Measurements from ENCODE around the gene CERK.
"Not testable (repeated sequence)": the region's sequence is repeated elsewhere in the genome, so short reads cannot be mapped to it uniquely, and the experiment has no call there.

Gene CERK

GRCh38 chr22:46641811-46642266 lies 96.2 kb downstream of the CERK start:
- no peak for DNase-seq (ENCODE audit: insufficient read length)
- FAIRE-seq: no peak
- TF ChIP-seq POLR2A (IDR thresholded peaks at IDR 0.05; ENCODE audit: low read depth, low read length) (no peak), POLR2AphosphoS5 (IDR thresholded peaks at IDR 0.05; ENCODE audit: low read depth, low read length) (no peak), TAF1 (IDR thresholded peaks at IDR 0.05; ENCODE audit: borderline replicate concordance, low read depth, low read length) (no peak)

- no peak for FAIRE-seq
- DNase-seq (ENCODE audit: insufficient read length): no peak
- no peak for TF ChIP-seq POLR2AphosphoS5 (IDR thresholded peaks at IDR 0.05; ENCODE audit: low read depth, low read length)
- no peak for TF ChIP-seq POLR2A (IDR thresholded peaks at IDR 0.05; ENCODE audit: low read depth, low read length)
- TF ChIP-seq TAF1 (IDR thresholded peaks at IDR 0.05; ENCODE audit: borderline replicate concordance, low read depth, low read length): no peak
Measured at GRCh38 chr22:46640293-46641055, 97.6 kb downstream of the CERK start.

- DNase-seq (ENCODE audit: insufficient read length) (no peak), FAIRE-seq (no peak)
- no peak for TF ChIP-seq POLR2AphosphoS5 (IDR thresholded peaks at IDR 0.05; ENCODE audit: low read depth, low read length)
- TF ChIP-seq POLR2A (IDR thresholded peaks at IDR 0.05; ENCODE audit: low read depth, low read length): no peak
- TF ChIP-seq TAF1 (IDR thresholded peaks at IDR 0.05; ENCODE audit: borderline replicate concordance, low read depth, low read length): no peak
Measured at GRCh38 chr22:46639843-46640242, 98.2 kb downstream of the CERK start.

GRCh38 chr22:46638601-46639431 lies 99.2 kb downstream of the CERK start:
- DNase-seq (ENCODE audit: insufficient read length): no peak
- FAIRE-seq: peak; percentile 24
- TF ChIP-seq POLR2A (IDR thresholded peaks at IDR 0.05; ENCODE audit: low read depth, low read length) (no peak), POLR2AphosphoS5 (IDR thresholded peaks at IDR 0.05; ENCODE audit: low read depth, low read length) (no peak), TAF1 (IDR thresholded peaks at IDR 0.05; ENCODE audit: borderline replicate concordance, low read depth, low read length) (no peak)

GRCh38 chr22:46637711-46638600 lies 100.1 kb downstream of the CERK start:
- TF ChIP-seq TAF1 (IDR thresholded peaks at IDR 0.05; ENCODE audit: borderline replicate concordance, low read depth, low read length): no peak
- TF ChIP-seq POLR2A (IDR thresholded peaks at IDR 0.05; ENCODE audit: low read depth, low read length): no peak
- TF ChIP-seq POLR2AphosphoS5 (IDR thresholded peaks at IDR 0.05; ENCODE audit: low read depth, low read length): no peak
- FAIRE-seq: no peak
- no peak for DNase-seq (ENCODE audit: insufficient read length)

- FAIRE-seq (no peak), DNase-seq (ENCODE audit: insufficient read length) (no peak)
- TF ChIP-seq POLR2AphosphoS5 (IDR thresholded peaks at IDR 0.05; ENCODE audit: low read depth, low read length) (no peak), TAF1 (IDR thresholded peaks at IDR 0.05; ENCODE audit: borderline replicate concordance, low read depth, low read length) (no peak), POLR2A (IDR thresholded peaks at IDR 0.05; ENCODE audit: low read depth, low read length) (no peak)
Measured at GRCh38 chr22:46636221-46637002, 101.6 kb downstream of the CERK start.

- TF ChIP-seq TAF1 (IDR thresholded peaks at IDR 0.05; ENCODE audit: borderline replicate concordance, low read depth, low read length) (no peak), POLR2AphosphoS5 (IDR thresholded peaks at IDR 0.05; ENCODE audit: low read depth, low read length) (no peak), POLR2A (IDR thresholded peaks at IDR 0.05; ENCODE audit: low read depth, low read length) (no peak)
Measured at GRCh38 chr22:46635756-46636155, 102.3 kb downstream of the CERK start.

GRCh38 chr22:46634973-46635685 lies 102.9 kb downstream of the CERK start:
- not testable (repeated sequence) for FAIRE-seq; DNase-seq (ENCODE audit: insufficient read length)

More at GRCh38 chr22:46635756-46636155, 102.3 kb downstream of the CERK start:
- DNase-seq (ENCODE audit: insufficient read length) (no peak), FAIRE-seq (no peak)

All from GM12892 (cell line).